ENCODE results near the gene PFN4.

DNA sequence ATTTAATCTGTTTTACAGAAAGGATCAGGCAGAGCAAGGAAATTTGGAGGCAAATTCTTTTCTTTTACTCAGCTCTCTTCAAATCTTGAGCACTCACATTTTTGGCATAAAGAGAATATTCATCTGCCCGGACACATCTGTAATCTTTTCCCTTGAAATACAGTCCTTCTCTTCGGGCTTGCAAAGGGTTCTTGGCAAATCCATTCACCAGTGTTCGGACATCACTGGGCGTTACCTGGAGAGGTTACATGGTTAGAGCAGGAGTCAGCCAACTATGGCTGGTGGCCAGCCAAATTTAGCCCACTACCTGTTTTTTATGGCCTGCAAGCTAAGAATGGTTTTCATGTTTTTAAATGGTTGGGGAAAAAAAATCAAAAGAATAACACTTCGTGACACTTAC is 2.1 kb downstream of the PFN4 start:
- no peak for TF ChIP-seq POLR2A (IDR thresholded peaks at IDR 0.05)
- TF ChIP-seq, protein P1, sequence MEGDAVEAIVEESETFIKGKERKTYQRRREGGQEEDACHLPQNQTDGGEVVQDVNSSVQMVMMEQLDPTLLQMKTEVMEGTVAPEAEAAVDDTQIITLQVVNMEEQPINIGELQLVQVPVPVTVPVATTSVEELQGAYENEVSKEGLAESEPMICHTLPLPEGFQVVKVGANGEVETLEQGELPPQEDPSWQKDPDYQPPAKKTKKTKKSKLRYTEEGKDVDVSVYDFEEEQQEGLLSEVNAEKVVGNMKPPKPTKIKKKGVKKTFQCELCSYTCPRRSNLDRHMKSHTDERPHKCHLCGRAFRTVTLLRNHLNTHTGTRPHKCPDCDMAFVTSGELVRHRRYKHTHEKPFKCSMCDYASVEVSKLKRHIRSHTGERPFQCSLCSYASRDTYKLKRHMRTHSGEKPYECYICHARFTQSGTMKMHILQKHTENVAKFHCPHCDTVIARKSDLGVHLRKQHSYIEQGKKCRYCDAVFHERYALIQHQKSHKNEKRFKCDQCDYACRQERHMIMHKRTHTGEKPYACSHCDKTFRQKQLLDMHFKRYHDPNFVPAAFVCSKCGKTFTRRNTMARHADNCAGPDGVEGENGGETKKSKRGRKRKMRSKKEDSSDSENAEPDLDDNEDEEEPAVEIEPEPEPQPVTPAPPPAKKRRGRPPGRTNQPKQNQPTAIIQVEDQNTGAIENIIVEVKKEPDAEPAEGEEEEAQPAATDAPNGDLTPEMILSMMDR (IDR thresholded peaks at IDR 0.05 in 8 of 11, conservative IDR thresholded peaks at IDR 0.05 in 3 of 11), result no peak
- no peak for TF ChIP-seq POLR2AphosphoS5 (IDR thresholded peaks at IDR 0.05)

Data from spleen (tissue), 7 donors.